GM23338 (cell line): Measurements from ENCODE around the gene CDH4. TPM values are rescaled to one million over a fixed set of nuclear protein-coding genes. Genes with fewer than 3 reads are reported as not detected.

Experiments used
- ATAC-seq: fragments of 200-7000 bp; cut with Tn5 transposase; 3 replicates; pipeline ENCODE4 v1.9.1; 2020
- DNase-seq: peaks from one replicate; pipeline ENCODE4 v3.0.0-alpha.2; 2015; ENCODE audit warnings: low spot score
- H2AFZ ChIP-seq: fragments of 200-600 bp; sonication (generic); 2 replicates; pipeline ENCODE4 v1.8.0; 2016; ENCODE audit warnings: antibody characterized with exemption, mild to moderate bottlenecking, moderate library complexity
- H3F3A ChIP-seq: fragments of 200-600 bp; sonication (generic); replicated peaks from 2 replicates; pipeline ENCODE4 v1.8.0; 2017; ENCODE audit warnings: antibody characterized with exemption, mixed run types, low read depth
- H3K27ac ChIP-seq: fragments of 200-600 bp; sonication (generic); 2 replicates; pipeline ENCODE4 v1.6.1; 2016; ENCODE audit warnings: low read depth
- H3K27me3 ChIP-seq: fragments of 200-600 bp; sonication (generic); 2 replicates; pipeline ENCODE4 v1.8.0; 2016; ENCODE audit warnings: mild to moderate bottlenecking, mixed run types, moderate library complexity; ENCODE audit not compliant: insufficient read depth
- H3K36me3 ChIP-seq: fragments of 200-600 bp; sonication (generic); 2 replicates; pipeline ENCODE4 v1.8.0; 2016; ENCODE audit warnings: mild to moderate bottlenecking; ENCODE audit not compliant: insufficient read depth
- H3K4me1 ChIP-seq: fragments of 200-600 bp; sonication (generic); 2 replicates; pipeline ENCODE4 v1.8.0; 2016; ENCODE audit warnings: mild to moderate bottlenecking, moderate library complexity; ENCODE audit not compliant: insufficient read depth
- H3K4me2 ChIP-seq: fragments of 200-600 bp; sonication (generic); 2 replicates; pipeline ENCODE4 v1.7.1; 2017; ENCODE audit warnings: mixed run types
- H3K4me3 ChIP-seq: fragments of 200-600 bp; sonication (generic); 2 replicates; pipeline ENCODE4 v1.6.1; 2016; ENCODE audit warnings: mixed run types
- H3K79me2 ChIP-seq: fragments of 200-600 bp; sonication (generic); replicated peaks from 2 replicates; pipeline ENCODE4 v1.8.0; 2017; ENCODE audit warnings: mild to moderate bottlenecking; ENCODE audit not compliant: insufficient read depth
- H3K9me2 ChIP-seq: fragments of 200-600 bp; sonication (generic); 2 replicates; pipeline ENCODE4 v1.8.0; 2017; ENCODE audit not compliant: insufficient read depth
- H4K20me1 ChIP-seq: fragments of 200-600 bp; sonication (generic); replicated peaks from 2 replicates; pipeline ENCODE4 v1.8.0; 2017; ENCODE audit warnings: mild to moderate bottlenecking; ENCODE audit not compliant: insufficient read depth
- H3K27ac Mint-ChIP-seq: 2 replicates; pipeline ENCODE4 v1.8.0; 2020; ENCODE audit warnings: inconsistent platforms, mild to moderate bottlenecking, moderate library complexity, mixed read lengths
- H3K27me3 Mint-ChIP-seq: 3 replicates; pipeline ENCODE4 v1.8.0; 2022; ENCODE audit warnings: low read depth, mild to moderate bottlenecking, moderate library complexity, mixed read lengths, inconsistent platforms; ENCODE audit not compliant: insufficient read depth, poor library complexity
- H3K36me3 Mint-ChIP-seq: 3 replicates; pipeline ENCODE4 v1.8.0; 2021; ENCODE audit warnings: low read depth, mild to moderate bottlenecking, inconsistent platforms, moderate library complexity, mixed read lengths
- H3K4me1 Mint-ChIP-seq: 3 replicates; pipeline ENCODE4 v1.8.0; 2020; ENCODE audit warnings: mild to moderate bottlenecking, inconsistent platforms, mixed read lengths
- H3K4me3 Mint-ChIP-seq: 3 replicates; pipeline ENCODE4 v1.8.0; 2021; ENCODE audit warnings: moderate library complexity, mild to moderate bottlenecking, inconsistent platforms, mixed read lengths
- H3K9me3 Mint-ChIP-seq: 3 replicates; pipeline ENCODE4 v1.8.0; 2020; ENCODE audit warnings: moderate library complexity, mild to moderate bottlenecking, inconsistent platforms, mixed read lengths
- POLR2AphosphoS5 ChIP-seq: IDR thresholded peaks from 2 replicates; pipeline ENCODE4 v1.6.1; 2016; ENCODE audit warnings: antibody characterized with exemption, low read depth
- ZNF114 ChIP-seq: fragments of 250-450 bp; sonication (Bioruptor Pico); IDR thresholded peaks from 2 replicates; pipeline ENCODE4 v1.5.0; 2020; ENCODE audit warnings: mild to moderate bottlenecking, moderate library complexity
- polyA plus RNA-seq: library from polyadenylated mRNA; unstranded; fragments of >200 nt; fragmentation: Nextera tagmentation; extraction: Ambion mirVana; gene quantifications from 2 replicates; pipeline ENCODE4 v1.2.1, GENCODE V29; 2016
- total RNA-seq: library from RNA; depleted of rRNA; stranded (reverse); fragments of >200 nt; shearing (Covaris generic); gene quantifications from 2 replicates; pipeline ENCODE4 v1.2.3, GENCODE V29; 2014
- TF ChIP-seq, protein P1 (sequence below): fragments of 250-450 bp; sonication (Bioruptor Pico); IDR thresholded peaks from 2 replicates; pipeline ENCODE4 v1.5.0; 2020; ENCODE audit warnings: mild to moderate bottlenecking, moderate library complexity
- TF ChIP-seq, protein P2 (sequence below), 2 experiments: fragments of 200-600 bp in 1 of 2; sonication (generic) in 1 of 2; conservative IDR thresholded peaks; 2 replicates each; pipeline versions ENCODE4 v1.5.1 to v1.6.1; 2016 to 2017; ENCODE audit warnings: antibody characterized with exemption in 2 of 2, low read depth in 2 of 2, mild to moderate bottlenecking in 2 of 2, moderate library complexity in 1 of 2

The CDH4 gene
- total and polyA plus RNA-seq, 2 experiments from 2014 or later = 1.2 to 4.2 TPM

DNA sequence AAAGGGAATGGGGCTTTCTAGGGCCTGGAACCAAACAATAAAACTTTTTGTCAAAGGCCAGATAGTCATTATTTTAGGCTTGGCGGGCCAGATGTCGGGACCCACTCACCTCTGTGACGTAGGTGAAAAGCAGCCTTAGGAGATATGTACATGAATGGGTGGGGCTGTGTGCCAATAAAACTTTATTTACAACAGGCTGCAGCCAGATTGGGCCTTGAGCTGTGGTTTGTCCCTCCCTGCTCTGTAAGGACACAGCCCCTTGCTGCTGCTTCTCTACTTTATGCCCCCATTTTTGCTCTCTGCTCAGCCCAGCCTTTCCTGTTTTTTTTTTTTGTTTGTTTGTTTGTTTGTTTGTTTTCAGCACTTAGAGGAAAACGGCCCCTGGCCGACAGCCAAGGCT lies 32.7 kb downstream of the CDH4 start:
- Histone ChIP-seq H3K79me2 (no peaks in the 10 kb centered on the region), H3K4me2 (no peak overlapping the region), H3K9me2 (no peaks in the 10 kb centered on the region), H3K36me3 (no peaks in the 10 kb centered on the region), H3F3A (peaks cover 8% of the 10 kb centered on the region), H4K20me1 (no peaks in the 10 kb centered on the region; the same call in 1 of the 2 replicates), H2AFZ (no peak overlapping the region), H3K4me3 (no peak overlapping the region), H3K27ac (no peak overlapping the region), H3K27me3 (no peaks in the 10 kb centered on the region), H3K4me1 (no peaks in the 10 kb centered on the region)
- Mint-ChIP-seq H3K27ac (no peak overlapping the region), H3K4me1 (no peaks in the 10 kb centered on the region), H3K9me3 (peaks cover 24% of the 10 kb centered on the region), H3K36me3 (peaks cover 8% of the 10 kb centered on the region), H3K4me3 (no peak overlapping the region), H3K27me3 (peaks cover 24% of the 10 kb centered on the region)
- TF ChIP-seq, protein P1, sequence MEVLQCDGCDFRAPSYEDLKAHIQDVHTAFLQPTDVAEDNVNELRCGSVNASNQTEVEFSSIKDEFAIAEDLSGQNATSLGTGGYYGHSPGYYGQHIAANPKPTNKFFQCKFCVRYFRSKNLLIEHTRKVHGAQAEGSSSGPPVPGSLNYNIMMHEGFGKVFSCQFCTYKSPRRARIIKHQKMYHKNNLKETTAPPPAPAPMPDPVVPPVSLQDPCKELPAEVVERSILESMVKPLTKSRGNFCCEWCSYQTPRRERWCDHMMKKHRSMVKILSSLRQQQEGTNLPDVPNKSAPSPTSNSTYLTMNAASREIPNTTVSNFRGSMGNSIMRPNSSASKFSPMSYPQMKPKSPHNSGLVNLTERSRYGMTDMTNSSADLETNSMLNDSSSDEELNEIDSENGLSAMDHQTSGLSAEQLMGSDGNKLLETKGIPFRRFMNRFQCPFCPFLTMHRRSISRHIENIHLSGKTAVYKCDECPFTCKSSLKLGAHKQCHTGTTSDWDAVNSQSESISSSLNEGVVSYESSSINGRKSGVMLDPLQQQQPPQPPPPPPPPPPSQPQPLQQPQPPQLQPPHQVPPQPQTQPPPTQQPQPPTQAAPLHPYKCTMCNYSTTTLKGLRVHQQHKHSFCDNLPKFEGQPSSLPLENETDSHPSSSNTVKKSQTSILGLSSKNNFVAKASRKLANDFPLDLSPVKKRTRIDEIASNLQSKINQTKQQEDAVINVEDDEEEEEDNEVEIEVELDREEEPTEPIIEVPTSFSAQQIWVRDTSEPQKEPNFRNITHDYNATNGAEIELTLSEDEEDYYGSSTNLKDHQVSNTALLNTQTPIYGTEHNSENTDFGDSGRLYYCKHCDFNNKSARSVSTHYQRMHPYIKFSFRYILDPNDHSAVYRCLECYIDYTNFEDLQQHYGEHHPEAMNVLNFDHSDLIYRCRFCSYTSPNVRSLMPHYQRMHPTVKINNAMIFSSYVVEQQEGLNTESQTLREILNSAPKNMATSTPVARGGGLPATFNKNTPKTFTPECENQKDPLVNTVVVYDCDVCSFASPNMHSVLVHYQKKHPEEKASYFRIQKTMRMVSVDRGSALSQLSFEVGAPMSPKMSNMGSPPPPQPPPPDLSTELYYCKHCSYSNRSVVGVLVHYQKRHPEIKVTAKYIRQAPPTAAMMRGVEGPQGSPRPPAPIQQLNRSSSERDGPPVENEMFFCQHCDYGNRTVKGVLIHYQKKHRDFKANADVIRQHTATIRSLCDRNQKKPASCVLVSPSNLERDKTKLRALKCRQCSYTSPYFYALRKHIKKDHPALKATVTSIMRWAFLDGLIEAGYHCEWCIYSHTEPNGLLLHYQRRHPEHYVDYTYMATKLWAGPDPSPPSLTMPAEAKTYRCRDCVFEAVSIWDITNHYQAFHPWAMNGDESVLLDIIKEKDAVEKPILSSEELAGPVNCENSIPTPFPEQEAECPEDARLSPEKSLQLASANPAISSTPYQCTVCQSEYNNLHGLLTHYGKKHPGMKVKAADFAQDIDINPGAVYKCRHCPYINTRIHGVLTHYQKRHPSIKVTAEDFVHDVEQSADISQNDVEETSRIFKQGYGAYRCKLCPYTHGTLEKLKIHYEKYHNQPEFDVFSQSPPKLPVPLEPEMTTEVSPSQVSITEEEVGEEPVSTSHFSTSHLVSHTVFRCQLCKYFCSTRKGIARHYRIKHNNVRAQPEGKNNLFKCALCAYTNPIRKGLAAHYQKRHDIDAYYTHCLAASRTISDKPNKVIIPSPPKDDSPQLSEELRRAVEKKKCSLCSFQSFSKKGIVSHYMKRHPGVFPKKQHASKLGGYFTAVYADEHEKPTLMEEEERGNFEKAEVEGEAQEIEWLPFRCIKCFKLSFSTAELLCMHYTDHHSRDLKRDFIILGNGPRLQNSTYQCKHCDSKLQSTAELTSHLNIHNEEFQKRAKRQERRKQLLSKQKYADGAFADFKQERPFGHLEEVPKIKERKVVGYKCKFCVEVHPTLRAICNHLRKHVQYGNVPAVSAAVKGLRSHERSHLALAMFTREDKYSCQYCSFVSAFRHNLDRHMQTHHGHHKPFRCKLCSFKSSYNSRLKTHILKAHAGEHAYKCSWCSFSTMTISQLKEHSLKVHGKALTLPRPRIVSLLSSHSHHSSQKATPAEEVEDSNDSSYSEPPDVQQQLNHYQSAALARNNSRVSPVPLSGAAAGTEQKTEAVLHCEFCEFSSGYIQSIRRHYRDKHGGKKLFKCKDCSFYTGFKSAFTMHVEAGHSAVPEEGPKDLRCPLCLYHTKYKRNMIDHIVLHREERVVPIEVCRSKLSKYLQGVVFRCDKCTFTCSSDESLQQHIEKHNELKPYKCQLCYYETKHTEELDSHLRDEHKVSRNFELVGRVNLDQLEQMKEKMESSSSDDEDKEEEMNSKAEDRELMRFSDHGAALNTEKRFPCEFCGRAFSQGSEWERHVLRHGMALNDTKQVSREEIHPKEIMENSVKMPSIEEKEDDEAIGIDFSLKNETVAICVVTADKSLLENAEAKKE (CRISPR knock-in tag) = no peak
- ATAC-seq (no peak), DNase-seq (no peak)

DNA sequence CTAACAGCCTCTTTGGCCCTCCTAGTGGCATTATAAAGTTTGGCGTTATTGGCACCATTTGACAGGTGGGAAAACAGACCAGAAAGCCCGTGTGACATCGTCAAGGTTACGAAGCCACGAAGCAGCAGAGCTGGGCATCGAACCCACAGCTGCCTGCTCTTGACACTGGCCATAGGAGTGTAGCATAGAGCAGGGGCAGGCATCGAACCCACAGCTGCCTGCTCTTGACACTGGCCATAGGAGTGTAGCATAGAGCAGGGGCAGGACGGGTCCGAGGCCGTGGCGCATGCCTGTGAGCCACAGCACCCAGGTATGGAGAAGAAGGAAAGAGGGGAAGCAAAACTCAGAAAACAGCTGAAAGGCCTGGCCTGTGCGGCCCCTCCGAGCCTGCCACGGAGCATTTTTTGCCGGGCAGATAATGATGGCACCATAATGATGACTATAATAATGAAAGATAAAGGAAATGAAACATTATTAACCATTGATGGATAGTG lies 33.1 kb downstream of the CDH4 start:
- Histone ChIP-seq H3K27ac (no peak overlapping the region), H3K4me2 (no peak overlapping the region), H3K4me3 (no peak overlapping the region), H4K20me1 (no peaks in the 10 kb centered on the region; the same call in 1 of the 2 replicates), H3K36me3 (no peaks in the 10 kb centered on the region), H3K4me1 (no peaks in the 10 kb centered on the region), H3K9me2 (no peaks in the 10 kb centered on the region), H3K27me3 (no peaks in the 10 kb centered on the region), H3F3A (peaks cover 8% of the 10 kb centered on the region), H2AFZ (no peak overlapping the region), H3K79me2 (no peaks in the 10 kb centered on the region)
- no peak for DNase-seq
- peaks cover 24% of the 10 kb centered on the region for H3K9me3 Mint-ChIP-seq
- ATAC-seq = no peak
- peaks cover 24% of the 10 kb centered on the region for H3K27me3 Mint-ChIP-seq
- no peak overlapping the region for H3K4me3 Mint-ChIP-seq
- H3K4me1 Mint-ChIP-seq = no peaks in the 10 kb centered on the region
- H3K27ac Mint-ChIP-seq = no peak overlapping the region
- peaks cover 8% of the 10 kb centered on the region for H3K36me3 Mint-ChIP-seq
- no peak for TF ChIP-seq ZNF114
- TF ChIP-seq POLR2AphosphoS5 = no peak
- TF ChIP-seq, protein P2, sequence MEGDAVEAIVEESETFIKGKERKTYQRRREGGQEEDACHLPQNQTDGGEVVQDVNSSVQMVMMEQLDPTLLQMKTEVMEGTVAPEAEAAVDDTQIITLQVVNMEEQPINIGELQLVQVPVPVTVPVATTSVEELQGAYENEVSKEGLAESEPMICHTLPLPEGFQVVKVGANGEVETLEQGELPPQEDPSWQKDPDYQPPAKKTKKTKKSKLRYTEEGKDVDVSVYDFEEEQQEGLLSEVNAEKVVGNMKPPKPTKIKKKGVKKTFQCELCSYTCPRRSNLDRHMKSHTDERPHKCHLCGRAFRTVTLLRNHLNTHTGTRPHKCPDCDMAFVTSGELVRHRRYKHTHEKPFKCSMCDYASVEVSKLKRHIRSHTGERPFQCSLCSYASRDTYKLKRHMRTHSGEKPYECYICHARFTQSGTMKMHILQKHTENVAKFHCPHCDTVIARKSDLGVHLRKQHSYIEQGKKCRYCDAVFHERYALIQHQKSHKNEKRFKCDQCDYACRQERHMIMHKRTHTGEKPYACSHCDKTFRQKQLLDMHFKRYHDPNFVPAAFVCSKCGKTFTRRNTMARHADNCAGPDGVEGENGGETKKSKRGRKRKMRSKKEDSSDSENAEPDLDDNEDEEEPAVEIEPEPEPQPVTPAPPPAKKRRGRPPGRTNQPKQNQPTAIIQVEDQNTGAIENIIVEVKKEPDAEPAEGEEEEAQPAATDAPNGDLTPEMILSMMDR (conservative IDR thresholded peaks at IDR 0.05; ENCODE audit: low read depth in 2 of 2) = no peak
- TF ChIP-seq, protein P1 (CRISPR knock-in tag) = no peak
